ENCODE data around the gene UBE2D4.
"Not testable (repeated sequence)": the region's sequence is repeated elsewhere in the genome, so short reads cannot be mapped to it uniquely, and the experiment has no call there.

The UBE2D4 gene

GRCh38 chr7:43914795-43915194, 11.4 kb upstream of the UBE2D4 start:
- DNase-seq = no peak

GRCh38 chr7:43915907-43916306, 10.3 kb upstream of the UBE2D4 start:
- no peak for DNase-seq

GRCh38 chr7:43921423-43921822, 4.8 kb upstream of the UBE2D4 start:
- no peak for DNase-seq

GRCh38 chr7:43922726-43923125, 3.5 kb upstream of the UBE2D4 start:
- DNase-seq = no peak

GRCh38 chr7:43926798-43927123, 525 bp downstream of the UBE2D4 start:
- DNase-seq = no peak

GRCh38 chr7:43927810-43928209, 1.6 kb downstream of the UBE2D4 start:
- no peak for DNase-seq

- no peak for DNase-seq
These were observed 3.6 kb downstream of the UBE2D4 start for GRCh38 chr7:43929529-43930457.

- no peak for DNase-seq
These were observed 5.1 kb downstream of the UBE2D4 start for GRCh38 chr7:43931346-43931745.

GRCh38 chr7:43933902-43934560, 7.8 kb downstream of the UBE2D4 start:
- no peak for DNase-seq

GRCh38 chr7:43937444-43937843, 11.2 kb downstream of the UBE2D4 start:
- DNase-seq = no peak

- DNase-seq = no peak
These were observed 12.8 kb downstream of the UBE2D4 start for GRCh38 chr7:43938892-43939482.

- no peak for DNase-seq
These were observed 16.0 kb downstream of the UBE2D4 start for GRCh38 chr7:43942250-43942649.

GRCh38 chr7:43942997-43943396, 16.8 kb downstream of the UBE2D4 start:
- DNase-seq = no peak

GRCh38 chr7:43943417-43944187, 17.4 kb downstream of the UBE2D4 start:
- no peak for DNase-seq

- DNase-seq = no peak
These were observed 18.1 kb downstream of the UBE2D4 start for GRCh38 chr7:43944286-43944685.

- DNase-seq = no peak
These were observed 25.8 kb downstream of the UBE2D4 start for GRCh38 chr7:43952028-43952427.

- DNase-seq = no peak
These were observed 26.8 kb downstream of the UBE2D4 start for GRCh38 chr7:43953071-43953470.

GRCh38 chr7:43954524-43955228, 28.4 kb downstream of the UBE2D4 start:
- peak; percentile 34 for DNase-seq

- DNase-seq = no peak
These were observed 29.8 kb downstream of the UBE2D4 start for GRCh38 chr7:43956027-43956426.

GRCh38 chr7:43960933-43961332, 34.7 kb downstream of the UBE2D4 start:
- DNase-seq = no peak

GRCh38 chr7:43966392-43966791, 40.2 kb downstream of the UBE2D4 start:
- DNase-seq = not testable (repeated sequence)

Data from retina (tissue), 1 donor.